Adipocyte (in vitro differentiated cells): ENCODE results near the gene EIF6.
"Not testable (repeated sequence)": the region's sequence is repeated elsewhere in the genome, so short reads cannot be mapped to it uniquely, and the experiment has no call there.

Experiments
- DNase-seq: peaks from one replicate; pipeline ENCODE4 v3.0.0-alpha.2; 2015; ENCODE audit warnings: low read depth
- H3K27me3 ChIP-seq: replicated peaks from 2 replicates; pipeline ENCODE4 v1.7.0; 2013; ENCODE audit warnings: mild to moderate bottlenecking, low read length, moderate library complexity; ENCODE audit not compliant: control insufficient read depth, insufficient read depth
- H3K36me3 ChIP-seq: 2 replicates; pipeline ENCODE4 v1.7.0; 2013; ENCODE audit warnings: low read length, mild to moderate bottlenecking, moderate library complexity; ENCODE audit not compliant: control insufficient read depth, insufficient read depth, severe bottlenecking
- H3K4me1 ChIP-seq: 2 replicates; pipeline ENCODE4 v1.7.0; 2013; ENCODE audit warnings: mild to moderate bottlenecking, low read length, moderate library complexity; ENCODE audit not compliant: control insufficient read depth, insufficient read depth
- H3K4me3 ChIP-seq: 2 replicates; pipeline ENCODE4 v1.7.0; 2013; ENCODE audit warnings: mild to moderate bottlenecking, low read length, moderate library complexity
- H3K9ac ChIP-seq: 2 replicates; pipeline ENCODE4 v1.7.0; 2013; ENCODE audit warnings: mild to moderate bottlenecking, low read length, moderate library complexity
- H3K9me3 ChIP-seq: 2 replicates; pipeline ENCODE4 v1.7.0; 2013; ENCODE audit warnings: mild to moderate bottlenecking, low read length, moderate library complexity; ENCODE audit not compliant: control insufficient read depth

The EIF6 gene

DNA sequence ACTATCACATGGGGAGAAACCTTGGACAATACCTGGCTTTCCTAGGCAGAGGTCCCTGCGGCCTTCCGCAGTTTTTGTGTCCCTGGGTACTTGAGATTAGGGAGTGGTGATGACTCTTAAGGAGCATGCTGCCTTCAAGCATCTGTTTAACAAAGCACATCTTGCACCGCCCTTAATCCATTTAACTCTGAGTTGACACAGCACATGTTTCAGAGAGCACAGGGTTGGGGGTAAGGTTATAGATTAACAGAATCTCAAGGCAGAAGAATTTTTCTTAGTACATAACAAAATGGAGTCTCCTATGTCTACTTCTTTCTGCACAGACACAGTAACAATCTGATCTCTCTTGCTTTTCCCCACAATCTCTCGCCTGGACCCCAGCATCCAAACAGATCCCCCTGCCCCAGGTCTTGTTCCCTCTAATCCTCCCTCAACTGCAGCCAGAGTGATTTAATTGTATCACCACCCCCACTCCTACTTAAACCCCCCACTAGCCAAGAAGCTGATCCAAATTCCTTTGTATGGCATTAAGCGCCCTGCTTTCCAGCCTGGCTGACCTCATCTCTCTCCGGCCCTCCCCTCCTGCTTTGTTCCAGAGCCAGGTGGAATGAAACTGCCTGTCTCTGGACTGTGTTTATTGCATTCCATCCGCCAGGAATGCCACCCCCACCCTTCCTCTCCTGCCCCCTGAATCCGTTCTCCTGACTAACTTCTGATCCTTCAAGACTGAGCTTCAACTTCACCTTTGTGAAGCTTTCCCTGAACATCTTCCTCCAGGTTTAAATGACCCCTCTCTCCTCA, 21.6 kb downstream of the EIF6 start:
- H3K27me3 ChIP-seq, H3K9ac ChIP-seq, H3K9me3 ChIP-seq, H3K4me3 ChIP-seq, H3K4me1 ChIP-seq: not testable (repeated sequence)
- peak; percentile 52 for DNase-seq
- H3K36me3 ChIP-seq = peaks cover 15% of the 10 kb centered on the region

DNA sequence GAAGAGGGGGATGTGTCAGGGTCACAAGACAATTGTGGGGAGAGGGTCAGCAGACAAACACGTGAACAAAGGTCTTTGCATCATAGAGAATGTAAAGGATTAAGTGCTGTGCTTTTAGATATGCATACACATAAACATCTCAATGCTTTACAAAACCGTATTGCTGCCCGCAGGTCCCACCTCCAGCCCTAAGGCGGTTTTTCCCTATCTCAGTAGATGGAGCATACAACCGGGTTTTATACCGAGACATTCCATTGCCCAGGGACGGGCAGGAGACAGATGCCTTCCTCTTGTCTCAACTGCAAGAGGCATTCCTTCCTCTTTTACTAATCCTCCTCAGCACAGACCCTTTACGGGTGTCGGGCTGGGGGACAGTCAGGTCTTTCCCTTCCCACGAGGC, 22.3 kb downstream of the EIF6 start:
- DNase-seq, H3K4me3 ChIP-seq, H3K9me3 ChIP-seq: not testable (repeated sequence)

DNA sequence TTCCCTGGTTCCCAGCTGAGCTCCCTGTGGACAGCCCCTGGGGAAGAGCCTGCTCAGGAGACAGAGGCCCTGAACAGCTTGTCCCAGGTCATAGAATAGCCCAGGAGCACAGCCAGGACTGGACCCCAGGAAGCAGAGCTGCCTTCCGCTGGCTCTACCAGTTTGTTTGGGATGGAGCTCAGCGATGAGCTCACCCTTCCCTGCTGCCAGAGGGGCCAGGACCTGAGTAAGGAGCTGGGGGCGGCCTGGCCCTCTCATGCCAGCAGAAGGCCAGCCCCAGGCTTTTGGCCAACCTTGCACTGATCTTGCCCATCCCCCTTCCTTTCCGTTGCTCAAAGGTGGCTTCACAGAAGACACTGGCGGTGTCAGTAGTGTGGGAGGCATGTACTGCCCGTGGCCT, 24.1 kb downstream of the EIF6 start:
- Histone ChIP-seq H3K4me1 (peaks cover 8% of the 10 kb centered on the region), H3K27me3 (no peaks in the 10 kb centered on the region), H3K9me3 (no peaks in the 10 kb centered on the region), H3K36me3 (no peaks in the 10 kb centered on the region), H3K9ac (no peak overlapping the region), H3K4me3 (no peak overlapping the region)
- no peak for DNase-seq

More for the DNA sequence above, 22.3 kb downstream of the EIF6 start:
- not testable (repeated sequence) for H3K36me3 ChIP-seq, H3K27me3 ChIP-seq, H3K9ac ChIP-seq, H3K4me1 ChIP-seq

DNA sequence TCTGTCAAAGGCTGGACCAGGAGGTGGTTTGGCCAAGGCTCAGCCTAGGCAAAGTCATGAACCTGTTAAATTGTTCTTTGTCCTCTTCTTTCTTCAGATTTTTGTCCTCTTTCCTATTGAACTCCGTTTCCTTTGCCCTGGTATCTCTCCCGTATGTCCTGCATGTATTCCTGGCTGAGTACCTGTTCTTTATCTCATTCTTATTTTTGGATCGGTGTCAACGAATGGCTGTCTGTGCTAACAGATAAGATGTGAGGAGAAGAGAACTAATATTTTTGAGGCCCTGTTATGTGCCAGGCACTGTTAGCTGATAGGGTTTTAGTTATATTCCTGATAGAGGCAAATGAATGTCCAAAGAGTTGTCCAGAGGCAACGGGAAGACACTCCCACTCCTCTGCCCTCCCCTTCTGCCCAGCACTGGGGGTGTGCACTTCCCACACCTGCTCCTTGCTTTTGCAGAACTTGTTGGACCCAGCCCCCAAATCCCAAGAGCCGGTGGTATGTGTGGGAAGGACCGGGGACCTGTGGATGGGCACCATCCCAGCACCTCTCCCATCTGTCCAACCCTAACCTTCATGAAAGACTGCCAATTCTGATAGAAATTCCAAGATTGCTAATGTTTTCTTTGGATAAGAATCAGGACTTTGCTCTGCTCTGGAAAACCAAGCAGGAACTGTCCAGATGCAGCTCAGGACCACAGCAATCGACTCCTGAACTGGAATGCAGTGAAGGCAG, 27.2 kb downstream of the EIF6 start:
- no peaks in the 10 kb centered on the region for H3K36me3 ChIP-seq
- H3K9me3 ChIP-seq = no peaks in the 10 kb centered on the region
- DNase-seq = no peak
- no peaks in the 10 kb centered on the region for H3K27me3 ChIP-seq
- no peaks in the 10 kb centered on the region for H3K4me1 ChIP-seq
- no peak overlapping the region for H3K4me3 ChIP-seq
- no peak overlapping the region for H3K9ac ChIP-seq

GRCh38 chr20:35254448-35254999, 30.0 kb downstream of the EIF6 start:
- Histone ChIP-seq H3K4me3 (no peak overlapping the region), H3K27me3 (no peaks in the 10 kb centered on the region), H3K4me1 (no peaks in the 10 kb centered on the region), H3K9me3 (no peaks in the 10 kb centered on the region), H3K36me3 (no peaks in the 10 kb centered on the region), H3K9ac (no peak overlapping the region)
- no peak for DNase-seq

DNA sequence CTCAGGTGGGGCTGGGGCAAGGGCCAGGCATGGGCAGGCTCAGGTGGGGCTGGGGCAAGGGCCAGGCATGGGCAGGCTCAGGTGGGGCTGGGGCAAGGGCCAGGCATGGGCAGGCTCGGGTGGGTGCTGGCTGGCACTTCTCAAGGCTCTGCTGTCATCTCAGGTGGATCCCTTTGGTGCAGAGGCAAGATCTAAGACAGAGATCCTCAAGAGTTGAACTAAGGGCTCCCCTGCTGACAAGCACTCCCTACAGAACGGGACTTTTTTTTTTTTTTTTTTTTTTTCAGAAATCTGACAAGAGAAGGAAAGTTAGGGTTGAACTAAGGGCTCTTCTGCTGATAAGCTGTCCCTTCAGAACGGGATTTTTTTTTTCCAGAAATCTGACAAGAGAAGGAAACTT, 31.6 kb downstream of the EIF6 start:
- Histone ChIP-seq H3K4me3 (no peak overlapping the region), H3K9me3 (no peaks in the 10 kb centered on the region), H3K36me3 (no peaks in the 10 kb centered on the region), H3K9ac (no peak overlapping the region), H3K4me1 (no peaks in the 10 kb centered on the region), H3K27me3 (no peaks in the 10 kb centered on the region)
- no peak for DNase-seq

- not testable (repeated sequence) for H3K4me1 ChIP-seq, H3K27me3 ChIP-seq, H3K9ac ChIP-seq, H3K9me3 ChIP-seq, H3K36me3 ChIP-seq, DNase-seq, H3K4me3 ChIP-seq
Measured at GRCh38 chr20:35252598-35252997, 32.0 kb downstream of the EIF6 start.

- Histone ChIP-seq H3K4me1 (no peaks in the 10 kb centered on the region), H3K4me3 (no peak overlapping the region), H3K9me3 (no peaks in the 10 kb centered on the region), H3K36me3 (no peaks in the 10 kb centered on the region), H3K27me3 (no peaks in the 10 kb centered on the region), H3K9ac (no peak overlapping the region)
- no peak for DNase-seq
Measured at GRCh38 chr20:35252037-35252461, 32.5 kb downstream of the EIF6 start.

- DNase-seq = no peak
- Histone ChIP-seq H3K4me1 (no peaks in the 10 kb centered on the region), H3K4me3 (no peak overlapping the region), H3K9me3 (no peaks in the 10 kb centered on the region), H3K27me3 (no peaks in the 10 kb centered on the region), H3K9ac (no peak overlapping the region), H3K36me3 (no peaks in the 10 kb centered on the region)
Measured at GRCh38 chr20:35251613-35251940, 33.0 kb downstream of the EIF6 start.

DNA sequence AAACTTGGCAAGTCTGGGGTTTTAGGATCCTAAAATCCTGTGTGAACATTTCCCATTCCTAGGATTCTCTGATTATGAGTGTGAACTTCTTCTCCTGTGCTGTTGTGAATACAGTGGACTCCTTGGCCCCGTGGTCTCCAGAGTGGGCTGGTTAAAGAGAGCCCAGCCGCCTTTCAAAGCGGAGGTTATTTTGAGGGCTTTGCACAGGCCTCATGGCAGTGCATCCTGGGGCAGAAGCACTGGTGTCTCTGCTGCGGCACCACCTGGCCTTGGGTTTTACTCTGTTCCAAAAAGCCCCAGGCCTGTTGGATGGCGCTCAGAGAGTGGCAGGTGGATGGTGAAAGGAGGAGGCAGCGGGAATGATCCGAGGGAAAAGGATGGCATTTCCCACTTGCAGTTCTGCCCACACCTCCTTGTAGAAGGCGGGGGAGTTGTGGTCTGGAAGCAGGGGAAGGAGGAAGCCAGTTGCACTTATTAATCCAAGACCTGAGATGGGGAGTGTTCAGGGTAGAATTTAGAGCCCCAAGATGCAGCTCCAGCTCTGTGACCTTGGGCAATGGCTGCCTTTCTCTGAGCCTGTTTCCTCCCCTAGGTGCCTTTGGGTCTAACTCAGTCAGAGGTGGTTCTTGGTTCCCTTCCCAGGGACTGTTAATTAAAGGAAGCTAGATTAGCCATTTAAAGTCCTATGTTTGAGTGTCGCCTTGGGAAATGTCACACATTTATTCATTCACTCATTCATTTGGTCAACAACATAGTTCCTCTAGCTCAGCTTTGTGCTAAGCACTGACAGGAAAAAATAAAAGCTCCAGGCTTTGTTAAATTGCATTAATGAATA, 35.7 kb downstream of the EIF6 start:
- Histone ChIP-seq H3K9ac (no peak overlapping the region), H3K27me3 (no peaks in the 10 kb centered on the region), H3K9me3 (no peaks in the 10 kb centered on the region), H3K4me3 (no peak overlapping the region), H3K4me1 (no peaks in the 10 kb centered on the region), H3K36me3 (no peaks in the 10 kb centered on the region)
- no peak for DNase-seq

DNA sequence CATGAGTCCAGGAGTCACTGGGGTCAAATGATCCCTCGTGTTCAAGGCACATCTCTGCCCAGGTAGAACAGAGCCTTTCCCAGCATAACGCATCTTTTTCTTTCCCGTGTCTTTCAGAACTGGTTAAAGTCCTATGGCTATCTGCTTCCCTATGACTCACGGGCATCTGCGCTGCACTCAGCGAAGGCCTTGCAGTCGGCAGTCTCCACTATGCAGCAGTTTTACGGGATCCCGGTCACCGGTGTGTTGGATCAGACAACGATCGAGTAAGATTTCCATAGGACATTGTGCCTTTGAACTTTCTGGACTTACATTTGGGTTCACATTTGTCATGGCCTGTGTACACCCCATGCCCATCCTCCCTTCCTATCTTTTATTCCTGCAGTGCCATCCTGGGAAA, 37.8 kb downstream of the EIF6 start:
- no peaks in the 10 kb centered on the region for H3K9me3 ChIP-seq
- H3K36me3 ChIP-seq = no peaks in the 10 kb centered on the region
- no peak overlapping the region for H3K4me3 ChIP-seq
- H3K9ac ChIP-seq = no peak overlapping the region
- no peaks in the 10 kb centered on the region for H3K27me3 ChIP-seq
- DNase-seq = no peak
- H3K4me1 ChIP-seq = no peaks in the 10 kb centered on the region
